OCI-LY7 (cell line): ENCODE measurements around the gene MUC4. TPM values are rescaled to one million over a fixed set of nuclear protein-coding genes. Genes with fewer than 3 reads are reported as not detected.

Experiments used
- BruUV-seq: library from RNA; stranded (reverse); fragments of 400-500 nt; replicated peaks from 2 replicates; lab custom pipeline; 2021; lab: Mats Ljungman, UMichigan
- CTCF ChIA-PET: fragments of 300-600 bp; sonication (Branson Sonifier 250); formaldehyde crosslinking; loops from one replicate; lab custom pipeline; 2022; ENCODE audit warnings: antibody characterized with exemption; ENCODE audit not compliant: unreplicated experiment; lab: Charles Lee
- POLR2A ChIA-PET: fragments of 300-600 bp; sonication (Branson Sonifier 250); formaldehyde crosslinking; loops from one replicate; lab custom pipeline; 2022; ENCODE audit warnings: antibody characterized with exemption; lab: Charles Lee
- DNase-seq: peaks from one replicate; pipeline ENCODE4 v3.0.0-alpha.2; 2015; ENCODE audit warnings: low spot score
- H2AFZ ChIP-seq: fragments of 200-600 bp; sonication (generic), shearing (Covaris generic); 2 replicates; pipeline ENCODE4 v1.6.1; 2014; ENCODE audit warnings: mild to moderate bottlenecking, antibody characterized with exemption, low read length, moderate library complexity
- H3K27ac ChIP-seq: fragments of 200-600 bp; sonication (generic); 2 replicates; pipeline ENCODE4 v1.5.1; 2014; ENCODE audit warnings: mixed run types, low read depth, mild to moderate bottlenecking, moderate library complexity, low read length, inconsistent platforms; ENCODE audit not compliant: poor library complexity, severe bottlenecking
- H3K36me3 ChIP-seq: fragments of 200-600 bp; sonication (generic); 2 replicates; pipeline ENCODE4 v1.6.1; 2014; ENCODE audit warnings: mild to moderate bottlenecking, antibody characterized with exemption, low read length, moderate library complexity, mixed read lengths; ENCODE audit not compliant: insufficient read depth
- H3K4me1 ChIP-seq: fragments of 200-600 bp; sonication (generic); 2 replicates; pipeline ENCODE4 v1.5.1; 2014; ENCODE audit warnings: mild to moderate bottlenecking, low read length; ENCODE audit not compliant: insufficient read depth, poor library complexity, severe bottlenecking
- H3K4me2 ChIP-seq: fragments of 200-600 bp; sonication (generic); 2 replicates; pipeline ENCODE4 v1.6.1; 2014; ENCODE audit warnings: mild to moderate bottlenecking, low read length
- H3K4me3 ChIP-seq: fragments of 200-600 bp; sonication (generic); 2 replicates; pipeline ENCODE4 v1.5.1; 2014; ENCODE audit warnings: mild to moderate bottlenecking, low read depth, low read length; ENCODE audit not compliant: poor library complexity, severe bottlenecking
- H3K79me2 ChIP-seq: fragments of 200-600 bp; sonication (generic); 2 replicates; pipeline ENCODE4 v1.6.1; 2016; ENCODE audit warnings: low read depth, mild to moderate bottlenecking, low read length, moderate library complexity, mixed read lengths; ENCODE audit not compliant: insufficient read depth
- H3K9me2 ChIP-seq: fragments of 200-600 bp; sonication (generic); 2 replicates; pipeline ENCODE4 v1.6.1; 2016; ENCODE audit warnings: mild to moderate bottlenecking, low read length, mixed read lengths; ENCODE audit not compliant: insufficient read depth
- H3K9me3 ChIP-seq: fragments of 200-600 bp; sonication (generic); 2 replicates; pipeline ENCODE4 v1.6.1; 2014; ENCODE audit warnings: mild to moderate bottlenecking, mixed run types, low read length, mixed read lengths
- H4K20me1 ChIP-seq: fragments of 200-600 bp; sonication (generic); 2 replicates; pipeline ENCODE4 v1.6.1; 2014; ENCODE audit warnings: mild to moderate bottlenecking, antibody characterized with exemption, low read length, moderate library complexity, mixed read lengths; ENCODE audit not compliant: insufficient read depth
- EZH2phosphoT487 ChIP-seq: fragments of 200-600 bp; sonication (generic); IDR thresholded peaks from 2 replicates; pipeline ENCODE4 v1.6.1; 2018; ENCODE audit warnings: low read depth, borderline replicate concordance, mild to moderate bottlenecking, mixed run types, antibody characterized with exemption, low read length, moderate library complexity, mixed read lengths
- intact Hi-C: fragments of 100-400 bp; cut with micrococcal nuclease; formaldehyde crosslinking; loops from one replicate; pipeline ENCODE4 v1.10.0; 2022; ENCODE audit not compliant: unreplicated experiment
- total RNA-seq, 2 experiments: library from RNA; depleted of rRNA in 1 of 2; stranded (reverse); fragments of >200 nt in 1 of 2; shearing (Covaris generic) in 1 of 2; gene quantifications; 2 replicates each; pipeline ENCODE4 v1.2.3, GENCODE V29; 2014 to 2022
- TF ChIP-seq, protein P1 (sequence below): fragments of 200-600 bp; sonication (generic); conservative IDR thresholded peaks from 2 replicates; pipeline ENCODE4 v1.5.1; 2014; ENCODE audit warnings: mild to moderate bottlenecking, antibody characterized with exemption, low read length, moderate library complexity, mixed read lengths

MUC4 gene
- total RNA-seq, 2 experiments from 2014 or later, result 0.03 to 0.42 TPM

DNA sequence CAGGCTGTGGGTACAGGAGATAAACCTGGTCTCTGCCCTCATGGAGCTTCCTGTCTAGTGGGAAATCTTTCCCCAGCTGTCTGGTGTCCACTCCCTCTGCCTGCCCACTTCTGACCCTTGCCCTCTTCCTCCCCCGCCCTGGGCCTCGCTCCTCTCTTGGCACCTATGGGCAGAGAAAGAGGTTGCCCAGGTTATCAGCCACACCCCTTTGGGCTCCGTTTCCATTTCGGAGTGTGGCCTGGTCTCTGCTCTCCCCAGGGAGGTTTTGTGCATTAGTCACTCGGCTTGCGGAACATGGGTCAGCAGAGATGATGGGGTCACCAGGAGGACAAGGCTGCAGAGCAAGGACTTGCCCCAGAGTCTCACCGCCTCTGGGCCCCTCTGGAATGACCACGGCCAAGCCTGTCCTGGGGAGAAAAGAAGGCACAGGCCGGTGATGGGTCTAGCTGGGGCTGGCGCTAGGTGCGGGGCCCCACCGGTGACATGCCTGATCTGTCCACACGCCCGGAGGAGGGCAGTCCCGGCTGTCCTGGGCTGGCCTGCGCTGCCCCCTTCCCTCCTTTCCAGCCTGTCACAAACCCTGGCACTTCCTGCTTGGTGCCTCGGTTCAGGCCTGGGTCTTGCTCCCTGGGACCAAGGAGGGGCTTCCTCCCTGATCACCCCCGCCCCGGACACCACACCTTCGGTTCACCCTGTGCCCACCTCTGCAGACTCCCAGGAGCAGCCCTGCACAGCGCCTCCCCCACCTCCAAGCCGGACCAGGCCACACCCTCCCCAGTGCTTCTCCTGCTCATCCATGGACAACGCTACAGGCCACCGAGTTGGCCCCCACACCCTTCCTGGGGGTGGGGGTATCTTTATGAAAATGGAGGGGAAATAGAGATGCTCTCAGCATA is 35.6 kb upstream of the MUC4 start:
- POLR2A ChIA-PET, result interaction anchor here (0.6 kb wide), 1 partner anchor 143 kb away, joined by 3 read pairs; no protein-coding TSS in a partner anchor
- Histone ChIP-seq H3K27ac (no peak overlapping the region), H3K36me3 (no peaks in the 10 kb centered on the region), H3K4me1 (no peaks in the 10 kb centered on the region), H3K9me3 (no peaks in the 10 kb centered on the region), H4K20me1 (no peaks in the 10 kb centered on the region), H3K9me2 (no peaks in the 10 kb centered on the region), H2AFZ (no peak overlapping the region), H3K4me2 (no peak overlapping the region), H3K79me2 (no peaks in the 10 kb centered on the region), H3K4me3 (no peak overlapping the region)
- CTCF ChIA-PET, result no interaction called here
- TF ChIP-seq EZH2phosphoT487, result no peak
- TF ChIP-seq, protein P1, sequence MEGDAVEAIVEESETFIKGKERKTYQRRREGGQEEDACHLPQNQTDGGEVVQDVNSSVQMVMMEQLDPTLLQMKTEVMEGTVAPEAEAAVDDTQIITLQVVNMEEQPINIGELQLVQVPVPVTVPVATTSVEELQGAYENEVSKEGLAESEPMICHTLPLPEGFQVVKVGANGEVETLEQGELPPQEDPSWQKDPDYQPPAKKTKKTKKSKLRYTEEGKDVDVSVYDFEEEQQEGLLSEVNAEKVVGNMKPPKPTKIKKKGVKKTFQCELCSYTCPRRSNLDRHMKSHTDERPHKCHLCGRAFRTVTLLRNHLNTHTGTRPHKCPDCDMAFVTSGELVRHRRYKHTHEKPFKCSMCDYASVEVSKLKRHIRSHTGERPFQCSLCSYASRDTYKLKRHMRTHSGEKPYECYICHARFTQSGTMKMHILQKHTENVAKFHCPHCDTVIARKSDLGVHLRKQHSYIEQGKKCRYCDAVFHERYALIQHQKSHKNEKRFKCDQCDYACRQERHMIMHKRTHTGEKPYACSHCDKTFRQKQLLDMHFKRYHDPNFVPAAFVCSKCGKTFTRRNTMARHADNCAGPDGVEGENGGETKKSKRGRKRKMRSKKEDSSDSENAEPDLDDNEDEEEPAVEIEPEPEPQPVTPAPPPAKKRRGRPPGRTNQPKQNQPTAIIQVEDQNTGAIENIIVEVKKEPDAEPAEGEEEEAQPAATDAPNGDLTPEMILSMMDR, result no peak
- BruUV-seq, result no TSS peak
- DNase-seq, result no peak
- intact Hi-C loops, result no loop called here

DNA sequence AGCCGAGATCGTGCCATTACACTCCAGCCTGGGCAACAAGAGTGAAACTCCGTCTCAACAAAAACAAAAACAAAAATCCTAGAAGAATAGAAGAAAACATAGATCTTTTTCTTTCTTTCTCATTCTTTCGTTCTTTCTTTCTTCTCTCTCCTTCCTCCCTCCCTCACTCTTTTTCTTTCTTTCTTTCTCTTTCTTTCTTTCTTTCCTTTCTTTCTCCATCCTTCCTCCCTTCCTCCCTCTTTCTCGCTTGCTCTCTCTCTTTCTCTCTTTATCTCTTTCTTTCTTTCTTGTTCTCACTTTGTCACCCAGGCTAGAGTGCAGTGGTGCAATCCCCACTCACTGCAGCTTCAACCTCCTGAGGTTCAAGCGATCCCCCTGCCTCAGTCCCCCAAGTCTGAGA is 33.8 kb upstream of the MUC4 start:
- H3K9me2 ChIP-seq, result no peaks in the 10 kb centered on the region
- DNase-seq, result no peak
- H3K4me1 ChIP-seq, result no peaks in the 10 kb centered on the region
- no peaks in the 10 kb centered on the region for H4K20me1 ChIP-seq
- no peak overlapping the region for H2AFZ ChIP-seq
- no peaks in the 10 kb centered on the region for H3K79me2 ChIP-seq
- H3K27ac ChIP-seq, result no peak overlapping the region
- intact Hi-C loops, result no loop called here
- H3K36me3 ChIP-seq, result no peaks in the 10 kb centered on the region
- no TSS peak for BruUV-seq
- H3K9me3 ChIP-seq, result no peaks in the 10 kb centered on the region
- ChIA-PET CTCF (no interaction called here), POLR2A (no interaction called here)
- no peak overlapping the region for H3K4me2 ChIP-seq
- TF ChIP-seq, protein P1, result no peak
- no peak for TF ChIP-seq EZH2phosphoT487
- no peak overlapping the region for H3K4me3 ChIP-seq
